ENCODE measurements around the gene UBE2L3.

The UBE2L3 gene

DNA sequence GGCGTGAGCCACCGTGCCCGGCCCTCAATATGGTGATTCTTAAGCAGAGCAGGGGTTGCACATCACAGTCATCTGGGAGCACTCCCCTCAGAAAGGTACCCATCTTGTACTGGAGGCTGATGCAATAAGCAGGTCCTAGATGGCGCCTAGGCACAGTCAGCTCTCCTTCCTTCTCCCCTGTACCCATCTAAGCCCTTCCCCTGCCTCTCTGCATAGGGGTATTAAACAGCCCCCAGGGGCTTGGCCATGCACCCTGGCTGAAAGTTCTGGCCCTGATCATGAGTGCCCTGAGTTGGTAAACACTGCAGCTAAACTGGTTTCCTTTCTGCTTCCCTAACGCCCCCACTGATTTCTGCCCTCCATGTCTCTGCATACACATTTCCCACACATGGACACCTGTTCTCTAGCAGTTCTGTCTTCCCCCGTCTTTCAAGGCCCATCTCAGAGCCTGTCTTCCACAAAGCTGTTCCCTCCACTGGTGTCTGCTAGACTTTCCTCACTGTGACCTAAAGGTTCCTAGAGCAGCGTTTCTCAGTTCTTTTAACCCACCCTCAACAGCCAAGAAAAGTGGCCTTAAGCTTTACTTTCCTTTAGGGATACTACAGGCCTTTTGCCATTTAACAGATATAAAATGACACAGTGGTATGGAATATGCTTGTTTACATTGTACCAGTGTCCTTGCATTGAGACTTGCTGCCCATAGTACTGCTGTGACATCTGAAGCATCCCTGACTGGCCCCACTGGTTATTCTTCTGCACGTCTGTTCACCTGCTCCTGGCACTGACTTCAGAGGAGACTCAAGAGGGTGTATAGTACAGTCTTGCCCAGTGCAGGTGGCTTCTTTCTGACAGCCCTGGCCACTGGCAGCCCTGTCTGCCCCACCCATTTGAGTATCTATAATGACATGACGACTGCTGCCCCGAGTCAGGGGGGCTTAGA, 15.6 kb downstream of the UBE2L3 start:
- no peaks in the 10 kb centered on the region for H3K36me3 ChIP-seq (replicated peaks; ENCODE audit: insufficient read depth, low read length)
- TF ChIP-seq EZH2 (optimal IDR thresholded peaks at IDR 0.05; ENCODE audit: low read depth, low read length) (no peak), EZH2phosphoT487 (IDR thresholded peaks at IDR 0.05; ENCODE audit: low read length) (no peak)
- TF ChIP-seq, protein P1, sequence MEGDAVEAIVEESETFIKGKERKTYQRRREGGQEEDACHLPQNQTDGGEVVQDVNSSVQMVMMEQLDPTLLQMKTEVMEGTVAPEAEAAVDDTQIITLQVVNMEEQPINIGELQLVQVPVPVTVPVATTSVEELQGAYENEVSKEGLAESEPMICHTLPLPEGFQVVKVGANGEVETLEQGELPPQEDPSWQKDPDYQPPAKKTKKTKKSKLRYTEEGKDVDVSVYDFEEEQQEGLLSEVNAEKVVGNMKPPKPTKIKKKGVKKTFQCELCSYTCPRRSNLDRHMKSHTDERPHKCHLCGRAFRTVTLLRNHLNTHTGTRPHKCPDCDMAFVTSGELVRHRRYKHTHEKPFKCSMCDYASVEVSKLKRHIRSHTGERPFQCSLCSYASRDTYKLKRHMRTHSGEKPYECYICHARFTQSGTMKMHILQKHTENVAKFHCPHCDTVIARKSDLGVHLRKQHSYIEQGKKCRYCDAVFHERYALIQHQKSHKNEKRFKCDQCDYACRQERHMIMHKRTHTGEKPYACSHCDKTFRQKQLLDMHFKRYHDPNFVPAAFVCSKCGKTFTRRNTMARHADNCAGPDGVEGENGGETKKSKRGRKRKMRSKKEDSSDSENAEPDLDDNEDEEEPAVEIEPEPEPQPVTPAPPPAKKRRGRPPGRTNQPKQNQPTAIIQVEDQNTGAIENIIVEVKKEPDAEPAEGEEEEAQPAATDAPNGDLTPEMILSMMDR (IDR thresholded peaks at IDR 0.05; ENCODE audit: low read length): no peak
- no peaks in the 10 kb centered on the region for H3K9me2 ChIP-seq (replicated peaks; ENCODE audit: insufficient read depth, low read length)
- H3K27ac ChIP-seq (ENCODE audit: low read length): no peak overlapping the region
- H3K79me2 ChIP-seq (ENCODE audit: low read length): peaks cover 94% of the 10 kb centered on the region
- no peak overlapping the region for H3K9ac ChIP-seq (ENCODE audit: low read length)
- no peak overlapping the region for H3K4me2 ChIP-seq (ENCODE audit: low read depth, low read length)
- peaks cover 9% of the 10 kb centered on the region for H3F3A ChIP-seq (ENCODE audit: insufficient read depth, low read length)
- H3K4me3 ChIP-seq (ENCODE audit: low read length): no peak overlapping the region
- peaks cover 16% of the 10 kb centered on the region for H3K4me1 ChIP-seq (ENCODE audit: low read length)
- no peaks in the 10 kb centered on the region for H3K9me3 ChIP-seq (replicated peaks; ENCODE audit: insufficient read depth, low read length)
- DNase-seq: no peak
- no peak overlapping the region for H2AFZ ChIP-seq (ENCODE audit: low read length)
- peaks cover 60% of the 10 kb centered on the region for H4K20me1 ChIP-seq (ENCODE audit: insufficient read depth, low read length)
- H3K27me3 ChIP-seq (replicated peaks; ENCODE audit: insufficient read depth, low read length): no peaks in the 10 kb centered on the region

DNA sequence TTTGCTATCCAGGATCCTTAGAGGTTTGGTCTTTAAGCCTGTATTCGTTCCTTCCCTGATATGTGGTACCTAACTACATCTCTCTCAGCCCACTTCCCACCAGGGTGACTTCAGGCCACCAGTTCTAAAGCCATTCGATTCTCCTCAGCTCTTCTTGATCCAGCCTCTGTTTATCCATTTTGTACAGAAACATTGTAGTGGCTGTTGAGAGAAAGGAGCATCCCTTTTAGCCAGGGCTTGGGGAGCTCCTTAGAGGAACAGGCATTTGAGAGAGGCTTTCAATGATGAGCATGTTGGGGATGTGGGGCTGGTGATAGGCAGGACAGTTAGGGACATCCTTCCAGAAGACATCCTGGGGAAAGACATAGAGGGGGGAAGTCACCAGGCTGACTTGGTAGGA, 17.9 kb downstream of the UBE2L3 start:
- peaks cover 19% of the 10 kb centered on the region for H3K4me1 ChIP-seq (ENCODE audit: low read length)

DNA sequence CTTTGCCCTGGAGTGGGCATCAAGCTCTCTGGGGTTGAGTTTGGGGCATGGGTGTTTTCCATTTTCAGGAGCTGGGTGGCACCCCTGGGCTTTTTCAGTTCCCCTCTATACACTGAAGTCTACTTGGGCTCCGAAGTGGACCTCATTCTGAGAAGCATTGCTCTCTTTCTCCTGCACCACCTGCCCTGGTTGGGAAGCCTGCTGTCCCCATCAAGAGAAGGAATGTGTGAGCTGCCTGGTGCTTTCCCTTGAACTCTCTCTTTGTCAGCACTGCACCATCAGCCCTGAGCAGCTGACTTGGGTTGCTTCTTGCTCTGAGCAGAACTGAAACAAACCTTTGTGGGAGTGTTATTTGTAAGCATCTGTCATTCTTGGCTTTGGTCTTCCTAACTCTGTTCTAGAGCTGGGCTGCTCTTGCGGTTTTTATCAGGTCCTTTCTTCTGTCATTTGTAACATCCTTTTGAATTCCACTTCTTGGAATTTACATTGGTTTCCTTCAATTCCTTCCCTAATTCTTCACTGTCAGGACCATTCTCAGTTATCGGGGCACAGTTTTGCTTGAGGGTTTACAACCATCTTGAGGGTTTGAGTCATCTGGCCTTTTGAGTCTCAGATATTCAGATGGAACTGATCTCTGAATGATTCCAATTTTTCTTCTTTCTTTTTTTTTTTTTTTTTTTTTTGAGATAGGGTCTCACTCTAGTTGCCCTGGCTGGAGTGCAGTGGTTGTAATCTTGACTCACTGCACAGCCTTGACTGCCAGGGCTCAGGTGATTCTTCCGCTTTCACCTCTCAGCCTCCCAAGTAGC, 20.5 kb downstream of the UBE2L3 start:
- peak overlapping the region; percentile 56; the same call in 1 of the 2 replicates for H3K27ac ChIP-seq (ENCODE audit: low read length)
- peak; percentile 77 for DNase-seq
- no peak for TF ChIP-seq EZH2phosphoT487 (IDR thresholded peaks at IDR 0.05; ENCODE audit: low read length)
- TF ChIP-seq EZH2 (optimal IDR thresholded peaks at IDR 0.05; ENCODE audit: low read depth, low read length): no peak
- TF ChIP-seq, protein P1 (IDR thresholded peaks at IDR 0.05; ENCODE audit: low read length): no peak
- no peaks in the 10 kb centered on the region for H3K9me3 ChIP-seq (replicated peaks; ENCODE audit: insufficient read depth, low read length)
- H3K36me3 ChIP-seq (replicated peaks; ENCODE audit: insufficient read depth, low read length): 0 out of 2 replicates have a peak, but pooled peaks cover 3% of the 10 kb centered on the region
- no peaks in the 10 kb centered on the region for H3K9me2 ChIP-seq (replicated peaks; ENCODE audit: insufficient read depth, low read length)
- H3K4me1 ChIP-seq (ENCODE audit: low read length): peaks cover 19% of the 10 kb centered on the region
- H3K27me3 ChIP-seq (replicated peaks; ENCODE audit: insufficient read depth, low read length): no peaks in the 10 kb centered on the region
- H3K4me3 ChIP-seq (ENCODE audit: low read length): no peak overlapping the region
- H3K9ac ChIP-seq (ENCODE audit: low read length): no peak overlapping the region
- no peak overlapping the region for H2AFZ ChIP-seq (ENCODE audit: low read length)
- peaks cover 62% of the 10 kb centered on the region for H4K20me1 ChIP-seq (ENCODE audit: insufficient read depth, low read length)
- H3K4me2 ChIP-seq (ENCODE audit: low read depth, low read length): peak overlapping the region; percentile 19; the same call in 1 of the 2 replicates
- peaks cover 93% of the 10 kb centered on the region for H3K79me2 ChIP-seq (ENCODE audit: low read length)
- H3F3A ChIP-seq (ENCODE audit: insufficient read depth, low read length): peaks cover 13% of the 10 kb centered on the region

More for the DNA sequence above, 17.9 kb downstream of the UBE2L3 start:
- Histone ChIP-seq H4K20me1 (ENCODE audit: insufficient read depth, low read length) (peaks cover 51% of the 10 kb centered on the region), H3K36me3 (replicated peaks; ENCODE audit: insufficient read depth, low read length) (no peaks in the 10 kb centered on the region), H3K4me3 (ENCODE audit: low read length) (no peak overlapping the region), H3K9me3 (replicated peaks; ENCODE audit: insufficient read depth, low read length) (no peaks in the 10 kb centered on the region), H2AFZ (ENCODE audit: low read length) (no peak overlapping the region), H3K9ac (ENCODE audit: low read length) (no peak overlapping the region), H3K9me2 (replicated peaks; ENCODE audit: insufficient read depth, low read length) (no peaks in the 10 kb centered on the region), H3K79me2 (ENCODE audit: low read length) (peaks cover 93% of the 10 kb centered on the region), H3F3A (ENCODE audit: insufficient read depth, low read length) (peaks cover 13% of the 10 kb centered on the region), H3K27me3 (replicated peaks; ENCODE audit: insufficient read depth, low read length) (no peaks in the 10 kb centered on the region), H3K4me2 (ENCODE audit: low read depth, low read length) (no peak overlapping the region), H3K27ac (ENCODE audit: low read length) (no peak overlapping the region)
- TF ChIP-seq, protein P1 (IDR thresholded peaks at IDR 0.05; ENCODE audit: low read length): no peak
- DNase-seq: no peak

Measured in MM.1S (cell line).